MCF 10A (cell line): ENCODE data around the gene RPL38. TPM values are rescaled to one million over a fixed set of nuclear protein-coding genes. Genes with fewer than 3 reads are reported as not detected.

Source experiments
- BruUV-seq: library from RNA; stranded (reverse); fragments of 400-500 nt; replicated peaks from 2 replicates; lab custom pipeline; 2021; lab: Mats Ljungman, UMichigan
- CTCF ChIA-PET: fragments of 300-600 bp; sonication (Branson Sonifier 250); formaldehyde crosslinking; extraction: SDS; loops from one replicate; lab custom pipeline; 2021; ENCODE audit warnings: antibody characterized with exemption, inconsistent platforms; lab: Yijun Ruan, JAX
- POLR2A ChIA-PET: fragments of 300-600, 350-650 bp; sonication (Branson Sonifier 250); formaldehyde crosslinking; extraction: SDS; loops from one replicate; lab custom pipeline; 2020; ENCODE audit warnings: antibody characterized with exemption, inconsistent platforms; lab: Yijun Ruan, JAX
- DNase-seq: peaks from one replicate; pipeline ENCODE4 v3.0.0-alpha.2; 2018; ENCODE audit not compliant: unreplicated experiment
- H3K27ac Mint-ChIP-seq: one replicate; pipeline ENCODE4 v1.8.0; 2022; ENCODE audit warnings: mild to moderate bottlenecking, low read depth, mixed read lengths; ENCODE audit not compliant: unreplicated experiment
- H3K27me3 Mint-ChIP-seq: one replicate; pipeline ENCODE4 v1.8.0; 2022; ENCODE audit warnings: mixed read lengths; ENCODE audit not compliant: insufficient read depth, unreplicated experiment
- H3K36me3 Mint-ChIP-seq: one replicate; pipeline ENCODE4 v1.8.0; 2022; ENCODE audit warnings: mild to moderate bottlenecking, moderate library complexity, mixed read lengths; ENCODE audit not compliant: insufficient read depth, unreplicated experiment
- H3K4me1 Mint-ChIP-seq: one replicate; pipeline ENCODE4 v1.8.0; 2022; ENCODE audit warnings: mixed read lengths; ENCODE audit not compliant: insufficient read depth, unreplicated experiment
- H3K4me3 Mint-ChIP-seq: one replicate; pipeline ENCODE4 v1.8.0; 2022; ENCODE audit warnings: mild to moderate bottlenecking, moderate library complexity, mixed read lengths; ENCODE audit not compliant: unreplicated experiment
- H3K9me3 Mint-ChIP-seq: one replicate; pipeline ENCODE4 v1.8.0; 2022; ENCODE audit warnings: mixed read lengths; ENCODE audit not compliant: unreplicated experiment
- intact Hi-C: fragments of 100-400 bp; cut with micrococcal nuclease; formaldehyde crosslinking; loops from 2 replicates; pipeline ENCODE4 v1.14.1; 2022
- total RNA-seq: library from RNA; stranded (reverse); gene quantifications from 2 replicates; pipeline ENCODE4 v1.2.3, GENCODE V29; 2022
- TF ChIP-seq, protein P1 (sequence below): fragments of 200-600 bp; IDR thresholded peaks from one replicate; pipeline ENCODE4 v1.8.0; 2022; ENCODE audit warnings: antibody characterized with exemption, mild to moderate bottlenecking; ENCODE audit not compliant: unreplicated experiment

The RPL38 gene
- total RNA-seq, 1 experiment from 2014 or later, result 1,197 TPM

GRCh38 chr17:74206332-74206818 lies 2.9 kb downstream of the RPL38 start:
- intact Hi-C loops, result no loop called here
- ChIA-PET CTCF (interaction anchor here (0.6 kb wide), 3 partner anchors 89 to 943 kb away, joined by 3 to 4 read pairs (median 3); no protein-coding TSS in a partner anchor), POLR2A (interaction anchor here (0.6 kb wide), 1 partner anchor 174 kb away, joined by 3 read pairs; no protein-coding TSS in a partner anchor)
- TF ChIP-seq, protein P1, sequence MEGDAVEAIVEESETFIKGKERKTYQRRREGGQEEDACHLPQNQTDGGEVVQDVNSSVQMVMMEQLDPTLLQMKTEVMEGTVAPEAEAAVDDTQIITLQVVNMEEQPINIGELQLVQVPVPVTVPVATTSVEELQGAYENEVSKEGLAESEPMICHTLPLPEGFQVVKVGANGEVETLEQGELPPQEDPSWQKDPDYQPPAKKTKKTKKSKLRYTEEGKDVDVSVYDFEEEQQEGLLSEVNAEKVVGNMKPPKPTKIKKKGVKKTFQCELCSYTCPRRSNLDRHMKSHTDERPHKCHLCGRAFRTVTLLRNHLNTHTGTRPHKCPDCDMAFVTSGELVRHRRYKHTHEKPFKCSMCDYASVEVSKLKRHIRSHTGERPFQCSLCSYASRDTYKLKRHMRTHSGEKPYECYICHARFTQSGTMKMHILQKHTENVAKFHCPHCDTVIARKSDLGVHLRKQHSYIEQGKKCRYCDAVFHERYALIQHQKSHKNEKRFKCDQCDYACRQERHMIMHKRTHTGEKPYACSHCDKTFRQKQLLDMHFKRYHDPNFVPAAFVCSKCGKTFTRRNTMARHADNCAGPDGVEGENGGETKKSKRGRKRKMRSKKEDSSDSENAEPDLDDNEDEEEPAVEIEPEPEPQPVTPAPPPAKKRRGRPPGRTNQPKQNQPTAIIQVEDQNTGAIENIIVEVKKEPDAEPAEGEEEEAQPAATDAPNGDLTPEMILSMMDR, result no peak
- no peak for DNase-seq
- Mint-ChIP-seq H3K4me1 (peaks cover 24% of the 10 kb centered on the region), H3K9me3 (no peaks in the 10 kb centered on the region), H3K27me3 (peaks cover 15% of the 10 kb centered on the region), H3K4me3 (peak overlapping the region; percentile 28), H3K36me3 (peaks cover 82% of the 10 kb centered on the region), H3K27ac (no peak overlapping the region)
- no TSS peak for BruUV-seq

GRCh38 chr17:74210191-74211140 lies 7.0 kb downstream of the RPL38 start:
- H3K27ac Mint-ChIP-seq, result no peak overlapping the region
- CTCF ChIA-PET, result interaction anchor here (0.8 to 1.4 kb wide), 3 partner anchors 8 to 85 kb away, joined by 3 to 7 read pairs (median 5); no protein-coding TSS in a partner anchor
- POLR2A ChIA-PET, result interaction anchor here (1.0 kb wide), 1 partner anchor 17 kb away, joined by 4 read pairs; no protein-coding TSS in a partner anchor

DNA sequence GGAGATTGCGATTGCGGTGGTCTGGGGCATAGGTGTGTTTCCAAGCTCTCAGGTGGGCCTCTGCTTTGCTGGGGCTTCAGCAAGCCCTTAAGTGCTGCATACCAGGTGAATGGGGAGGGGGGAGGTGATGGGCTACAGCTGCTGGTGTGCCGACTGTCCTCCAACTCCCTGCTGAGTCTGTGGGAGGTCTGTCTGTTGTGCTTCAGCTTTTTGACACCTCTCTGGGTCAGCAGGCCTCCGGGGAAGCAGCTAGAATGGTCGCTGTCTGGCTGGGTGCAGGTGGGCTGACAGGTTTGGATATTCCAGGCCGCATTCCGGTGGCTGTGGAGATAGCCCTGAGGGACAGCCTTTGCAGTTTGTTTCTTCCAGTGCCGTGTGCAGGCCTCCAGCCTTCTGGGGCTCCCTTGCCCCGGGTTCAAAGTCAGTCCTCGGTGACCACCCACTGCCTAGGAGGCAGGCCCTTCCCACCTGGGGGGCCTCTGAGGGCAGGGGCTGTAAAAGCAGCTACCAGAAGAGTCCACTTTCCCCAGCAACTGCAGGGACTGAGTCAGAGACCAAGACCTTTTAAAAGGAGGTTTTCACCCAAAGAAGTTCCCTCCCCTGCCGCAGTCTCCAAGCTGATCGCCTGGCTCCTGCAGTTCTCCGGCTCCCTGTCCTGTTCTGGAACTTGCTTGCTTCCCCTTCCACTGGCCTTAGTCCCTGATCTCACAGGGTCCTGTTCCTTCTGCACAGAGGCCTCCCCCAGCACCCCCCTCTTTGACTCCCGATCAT lies 7.8 kb downstream of the RPL38 start:
- no peaks in the 10 kb centered on the region for H3K9me3 Mint-ChIP-seq
- BruUV-seq, result no TSS peak
- no peaks in the 10 kb centered on the region for H3K27me3 Mint-ChIP-seq
- H3K27ac Mint-ChIP-seq, result no peak overlapping the region
- TF ChIP-seq, protein P1, result no peak
- intact Hi-C loops, result loop anchor here (5.0 kb wide), 1 partner anchor 71 kb away; no protein-coding TSS in a partner anchor
- peak; percentile 27 for DNase-seq
- CTCF ChIA-PET, result interaction anchor here (0.8 to 1.4 kb wide), 3 partner anchors 9 to 85 kb away, joined by 3 to 7 read pairs (median 5); no protein-coding TSS in a partner anchor
- peaks cover 64% of the 10 kb centered on the region for H3K36me3 Mint-ChIP-seq
- POLR2A ChIA-PET, result interaction anchor here (0.7 to 1.2 kb wide), 4 partner anchors 8 to 367 kb away, joined by 3 to 4 read pairs (median 4); partner anchors contain the start of gene RPL38
- H3K4me1 Mint-ChIP-seq, result peaks cover 26% of the 10 kb centered on the region
- peak overlapping the region; percentile 84 for H3K4me3 Mint-ChIP-seq

More at GRCh38 chr17:74210191-74211140, 7.0 kb downstream of the RPL38 start:
- TF ChIP-seq, protein P1, result peak; percentile 94
- intact Hi-C loops, result loop anchor here (1.0 to 5.0 kb wide), 2 partner anchors 72 to 86 kb away; no protein-coding TSS in a partner anchor
- Mint-ChIP-seq H3K4me1 (peaks cover 30% of the 10 kb centered on the region), H3K9me3 (no peaks in the 10 kb centered on the region), H3K27me3 (no peaks in the 10 kb centered on the region), H3K4me3 (peak overlapping the region; percentile 22), H3K36me3 (peaks cover 73% of the 10 kb centered on the region)
- BruUV-seq, result no TSS peak
- peak; percentile 73 for DNase-seq
